Measurements from ENCODE around the gene PLEKHA5.

DNA sequence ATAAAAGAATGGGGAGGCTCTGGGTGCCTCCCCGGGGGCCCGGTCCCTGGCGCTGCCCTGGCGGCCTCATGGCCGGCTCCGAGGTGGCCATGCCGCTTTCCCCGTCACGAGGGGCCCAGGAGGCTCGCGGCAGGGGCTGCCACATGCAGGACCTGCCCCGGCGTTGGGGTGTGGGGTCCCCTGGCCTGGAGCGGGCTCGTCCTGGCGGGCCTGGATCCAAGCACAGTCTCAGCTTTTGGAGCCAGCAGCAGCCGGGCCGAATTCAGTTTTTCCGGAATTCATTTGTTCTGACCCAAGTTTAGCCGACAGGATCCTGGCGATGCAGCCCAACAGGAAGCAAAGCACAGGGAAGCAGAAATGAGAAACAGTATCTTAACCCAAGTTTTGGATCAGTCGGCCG is 283.3 kb downstream of the PLEKHA5 start:
- TF ChIP-seq POLR2A (IDR thresholded peaks at IDR 0.05), result no peak
- TF ChIP-seq, protein P1, sequence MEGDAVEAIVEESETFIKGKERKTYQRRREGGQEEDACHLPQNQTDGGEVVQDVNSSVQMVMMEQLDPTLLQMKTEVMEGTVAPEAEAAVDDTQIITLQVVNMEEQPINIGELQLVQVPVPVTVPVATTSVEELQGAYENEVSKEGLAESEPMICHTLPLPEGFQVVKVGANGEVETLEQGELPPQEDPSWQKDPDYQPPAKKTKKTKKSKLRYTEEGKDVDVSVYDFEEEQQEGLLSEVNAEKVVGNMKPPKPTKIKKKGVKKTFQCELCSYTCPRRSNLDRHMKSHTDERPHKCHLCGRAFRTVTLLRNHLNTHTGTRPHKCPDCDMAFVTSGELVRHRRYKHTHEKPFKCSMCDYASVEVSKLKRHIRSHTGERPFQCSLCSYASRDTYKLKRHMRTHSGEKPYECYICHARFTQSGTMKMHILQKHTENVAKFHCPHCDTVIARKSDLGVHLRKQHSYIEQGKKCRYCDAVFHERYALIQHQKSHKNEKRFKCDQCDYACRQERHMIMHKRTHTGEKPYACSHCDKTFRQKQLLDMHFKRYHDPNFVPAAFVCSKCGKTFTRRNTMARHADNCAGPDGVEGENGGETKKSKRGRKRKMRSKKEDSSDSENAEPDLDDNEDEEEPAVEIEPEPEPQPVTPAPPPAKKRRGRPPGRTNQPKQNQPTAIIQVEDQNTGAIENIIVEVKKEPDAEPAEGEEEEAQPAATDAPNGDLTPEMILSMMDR (IDR thresholded peaks at IDR 0.05), result no peak
